ENCODE results near the gene DTX1.

- TF ChIP-seq EZH2 (IDR thresholded peaks at IDR 0.05; ENCODE audit: low read length, unreplicated experiment): no peak
- no peak for TF ChIP-seq CTCF (conservative IDR thresholded peaks at IDR 0.05; ENCODE audit: low read depth, low read length)
These were observed 6.2 kb downstream of the DTX1 start for GRCh38 chr12:113062502-113063395.

All from PC-3 (cell line).